Ramos (cell line): ENCODE measurements around the gene GRM8.
"Not testable (repeated sequence)": the region's sequence is repeated elsewhere in the genome, so short reads cannot be mapped to it uniquely, and the experiment has no call there.

Experiments used
- in situ Hi-C: fragments of 300-500 bp; cut with MboI; formaldehyde crosslinking; loops from one replicate; pipeline ENCODE4 v1.14.3; 2022; ENCODE audit warnings: low sequenced_read_pairs; ENCODE audit not compliant: unreplicated experiment

Gene GRM8

GRCh38 chr7:126842451-126842850, 410.3 kb downstream of the GRM8 start:
- in situ Hi-C loops = no loop called here

- in situ Hi-C loops = no loop called here
Observed at GRCh38 chr7:126840869-126841268, 411.9 kb downstream of the GRM8 start.

DNA sequence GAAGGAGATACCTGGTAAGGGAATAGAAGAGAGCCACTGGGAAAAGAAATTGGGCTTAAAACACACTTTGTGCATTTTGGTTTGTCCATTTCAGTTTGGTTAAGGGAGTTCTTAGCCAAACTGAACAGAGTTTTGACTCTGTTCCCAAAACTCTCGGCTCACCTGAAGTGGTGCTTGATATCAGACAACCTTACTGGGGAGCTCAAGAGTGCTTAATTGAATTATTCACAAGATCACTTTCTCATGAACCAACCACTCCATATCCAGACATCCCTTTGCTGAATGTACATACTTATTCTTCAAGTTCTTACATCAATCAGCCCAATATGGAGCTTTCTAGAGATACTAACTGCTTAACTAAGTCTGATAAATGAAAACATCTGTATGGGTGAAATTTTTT, 413.1 kb downstream of the GRM8 start:
- in situ Hi-C loops = no loop called here

DNA sequence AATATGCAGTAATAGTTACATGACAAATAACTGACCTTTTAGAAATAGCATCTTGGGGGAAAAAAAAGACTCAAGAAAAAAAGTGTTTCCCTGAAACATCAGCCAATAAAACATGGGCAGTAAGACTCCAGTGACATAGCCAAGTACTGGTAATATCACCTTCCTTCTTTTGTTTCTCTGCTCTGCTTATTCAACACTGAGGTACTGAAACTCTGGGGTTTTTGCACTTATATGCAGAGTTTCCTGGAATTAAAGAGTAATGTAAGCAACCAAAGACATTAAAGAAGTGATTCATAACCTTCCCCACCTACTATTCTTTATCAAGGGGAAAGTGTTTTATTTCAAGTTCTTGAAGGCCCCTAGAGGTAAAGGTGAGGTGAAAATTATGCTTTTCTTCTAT, 414.5 kb downstream of the GRM8 start:
- in situ Hi-C loops = no loop called here

DNA sequence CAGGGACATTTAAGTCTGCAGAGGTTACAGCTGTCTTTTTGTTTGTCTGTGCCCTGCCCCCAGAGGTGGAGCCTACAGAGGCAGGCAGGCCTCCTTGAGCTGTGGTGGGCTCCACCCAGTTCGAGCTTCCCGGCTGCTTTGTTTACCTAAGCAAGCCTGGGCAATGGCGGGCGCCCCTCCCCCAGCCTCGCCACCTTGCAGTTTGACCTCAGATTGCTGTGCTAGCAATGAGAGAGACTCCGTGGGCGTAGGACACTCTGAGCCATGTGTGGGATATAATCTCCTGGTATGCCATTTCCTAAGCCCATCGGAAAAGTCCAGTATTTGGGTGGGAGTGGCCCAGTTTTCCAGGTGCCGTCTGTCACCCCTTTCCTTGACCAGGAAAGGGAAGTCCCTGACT, 421.5 kb downstream of the GRM8 start:
- in situ Hi-C loops = not testable (repeated sequence)

GRCh38 chr7:126820925-126821324, 431.8 kb downstream of the GRM8 start:
- in situ Hi-C loops = no loop called here

- in situ Hi-C loops = no loop called here
Observed at GRCh38 chr7:126819197-126819484, 433.6 kb downstream of the GRM8 start.

DNA sequence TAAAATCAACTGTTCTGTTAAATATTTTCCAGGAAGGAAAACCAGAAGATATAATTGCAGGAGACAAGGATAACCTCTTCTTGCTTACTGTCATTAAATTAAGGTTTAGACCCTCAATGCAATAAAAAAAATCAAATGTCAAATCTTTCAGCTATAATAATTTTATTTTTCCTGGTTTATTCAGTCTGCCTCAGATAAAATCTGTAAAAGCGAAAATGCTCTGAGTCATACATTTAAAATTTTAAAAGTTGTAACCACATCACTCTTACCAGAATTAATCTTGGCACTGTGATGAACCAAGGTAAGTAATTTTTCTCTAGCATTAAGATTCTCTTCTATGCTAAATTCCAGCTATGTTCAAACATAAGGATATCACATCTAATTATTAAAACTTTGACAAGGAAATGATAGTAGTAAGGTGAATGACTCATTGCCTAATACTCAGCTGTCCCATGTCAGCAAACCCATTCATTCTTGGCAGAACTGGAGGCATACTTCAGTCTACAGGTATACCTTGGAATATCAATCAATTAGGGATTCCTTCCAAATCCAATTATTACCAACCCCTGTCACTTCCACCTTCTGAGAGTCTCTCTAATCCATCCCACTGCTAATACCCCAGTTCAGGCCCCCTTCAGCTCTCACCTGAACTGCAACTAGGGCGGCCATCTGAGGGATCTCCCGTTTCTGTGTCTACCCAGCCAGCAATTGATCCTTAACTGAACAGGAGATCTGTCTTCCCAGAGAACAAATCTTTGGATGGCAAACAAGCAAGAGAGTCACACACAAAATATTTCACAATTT, 434.1 kb downstream of the GRM8 start:
- in situ Hi-C loops = no loop called here

GRCh38 chr7:126809188-126809587, 443.6 kb downstream of the GRM8 start:
- in situ Hi-C loops = no loop called here

DNA sequence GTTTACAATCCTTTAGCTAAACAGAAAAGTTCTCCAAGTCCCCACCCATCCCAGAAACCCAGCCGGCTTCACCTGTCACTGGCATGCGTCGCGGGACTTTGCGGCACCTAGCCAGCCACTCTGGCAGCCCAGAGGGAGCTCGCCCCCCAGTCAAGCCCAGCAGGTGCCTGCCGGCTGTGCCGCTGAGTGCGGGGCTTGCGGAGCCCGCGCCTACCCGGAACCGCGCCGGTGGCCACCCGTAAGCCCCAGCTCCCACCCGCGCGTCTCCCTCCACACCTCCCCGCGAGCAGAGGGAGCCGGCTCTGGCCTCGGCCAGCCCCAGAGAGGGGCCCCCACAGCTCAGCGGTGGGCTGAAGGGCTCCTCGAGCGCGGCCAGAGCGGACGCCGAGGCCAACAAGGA, 446.1 kb downstream of the GRM8 start:
- in situ Hi-C loops = no loop called here

GRCh38 chr7:126805351-126805750, 447.4 kb downstream of the GRM8 start:
- in situ Hi-C loops = no loop called here

DNA sequence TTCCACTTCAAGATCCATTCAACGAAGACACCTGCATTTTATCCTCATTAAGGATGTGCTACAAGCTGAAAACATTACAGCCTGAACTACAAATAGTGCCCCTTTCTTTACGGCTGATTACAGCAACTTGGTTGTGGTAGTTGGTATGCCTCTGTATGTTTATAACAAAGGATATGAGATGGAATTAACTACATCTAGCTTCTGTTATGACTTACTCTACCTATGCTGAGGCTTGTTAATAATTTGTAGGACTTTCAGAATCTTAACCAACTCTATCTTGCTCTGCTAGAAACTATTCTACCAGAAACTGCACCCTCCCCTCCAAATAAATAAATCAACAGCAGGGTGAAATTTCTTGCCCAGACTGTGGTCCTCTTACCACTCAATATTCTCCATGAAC, 448.1 kb downstream of the GRM8 start:
- in situ Hi-C loops = no loop called here

- in situ Hi-C loops = no loop called here
Observed at GRCh38 chr7:126803990-126804389, 448.8 kb downstream of the GRM8 start.

GRCh38 chr7:126803060-126803665, 449.6 kb downstream of the GRM8 start:
- in situ Hi-C loops = no loop called here

DNA sequence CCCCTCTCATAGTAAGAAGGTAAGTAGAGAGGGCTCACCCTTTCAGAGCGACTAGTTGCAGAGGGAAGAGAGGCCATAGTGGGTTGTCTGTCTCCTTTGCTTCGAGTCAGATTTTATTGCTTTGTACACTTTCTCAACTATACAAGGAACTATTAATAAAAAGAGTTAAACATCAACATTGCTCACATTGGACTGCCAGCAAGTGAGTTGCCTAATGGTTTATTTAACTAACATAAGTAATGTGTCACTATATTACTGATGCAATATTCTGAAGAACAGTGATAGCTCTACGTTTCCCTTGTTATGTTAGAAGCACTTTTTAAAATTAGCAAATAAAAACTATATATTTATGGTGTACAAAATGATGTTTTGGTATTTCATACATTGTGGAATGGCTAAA, 451.0 kb downstream of the GRM8 start:
- in situ Hi-C loops = no loop called here

GRCh38 chr7:126799541-126799940, 453.2 kb downstream of the GRM8 start:
- in situ Hi-C loops = no loop called here

DNA sequence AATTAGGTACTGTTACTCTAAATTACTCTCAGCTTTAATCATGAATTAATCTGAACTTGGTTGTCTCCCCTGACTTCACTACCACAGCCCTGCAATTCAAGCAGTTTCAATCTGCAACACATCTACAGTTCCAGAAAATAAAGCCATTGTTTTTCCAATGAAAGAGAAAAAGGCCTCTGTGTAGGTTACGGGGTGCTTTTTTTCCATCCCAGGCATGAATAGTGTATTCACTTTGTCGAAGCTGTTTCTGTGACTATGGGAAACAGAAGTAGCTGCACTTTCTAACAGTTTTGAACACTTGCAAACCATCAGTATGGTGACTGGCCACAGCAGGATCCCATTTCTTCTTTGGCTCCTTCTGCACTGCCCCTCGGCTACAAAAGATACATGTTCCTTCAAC, 460.2 kb downstream of the GRM8 start:
- in situ Hi-C loops = no loop called here

DNA sequence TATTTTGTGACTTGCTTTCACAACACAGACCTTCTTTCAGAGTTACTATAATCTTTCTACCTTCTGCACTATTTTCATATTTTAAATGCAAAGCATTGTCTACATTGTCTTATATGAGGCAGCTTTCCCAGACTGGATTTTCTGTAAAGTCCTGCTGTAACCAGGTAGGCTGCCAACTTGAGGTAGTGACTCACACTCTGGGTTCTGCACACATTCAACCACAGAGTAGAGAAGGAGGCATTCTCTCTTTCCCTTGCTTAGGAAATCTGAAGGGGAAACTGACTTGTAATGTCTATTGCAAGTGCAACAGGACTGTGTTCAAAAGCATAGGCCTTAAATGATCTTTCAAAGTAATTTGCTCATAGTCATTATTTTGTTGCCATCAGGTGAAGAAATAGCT, 461.4 kb downstream of the GRM8 start:
- in situ Hi-C loops = no loop called here

- in situ Hi-C loops = no loop called here
Observed at GRCh38 chr7:126790763-126791162, 462.0 kb downstream of the GRM8 start.

DNA sequence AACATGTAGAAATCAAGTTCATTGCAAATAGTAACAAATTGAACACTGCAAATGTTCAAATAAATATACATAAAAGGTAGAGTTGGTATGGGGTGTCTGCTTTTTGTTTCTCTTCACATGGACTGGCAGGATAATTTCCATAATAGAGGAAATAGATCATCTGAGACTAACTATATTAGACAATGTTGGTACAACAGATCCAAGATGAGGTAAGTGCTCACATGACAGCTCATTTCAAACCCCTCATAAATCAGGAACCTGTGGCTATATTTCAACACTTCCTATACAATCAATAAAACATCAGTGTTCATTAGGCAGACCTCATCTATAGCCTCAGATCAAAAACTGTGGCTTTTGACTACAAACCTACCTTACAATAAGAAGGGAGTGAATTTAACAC, 469.1 kb downstream of the GRM8 start:
- in situ Hi-C loops = no loop called here

DNA sequence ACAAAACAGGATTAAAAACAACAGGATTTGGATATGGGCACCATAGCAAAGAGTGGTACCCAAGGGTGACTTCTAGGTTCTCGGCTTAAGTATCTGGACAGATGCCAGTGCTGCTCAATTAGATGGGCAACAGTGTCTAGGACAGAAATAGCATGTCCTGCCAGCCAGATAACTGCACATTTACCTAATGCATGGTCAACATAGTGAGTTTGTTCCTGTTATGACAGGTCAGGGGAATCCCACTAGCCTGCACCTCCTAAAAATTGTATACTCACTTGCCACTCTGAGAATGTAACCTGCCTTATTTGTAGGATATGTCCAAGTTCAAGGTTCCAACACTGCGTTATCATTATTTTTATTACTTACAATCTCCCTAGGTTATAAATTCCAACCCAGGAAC, 471.7 kb downstream of the GRM8 start:
- in situ Hi-C loops = no loop called here

GRCh38 chr7:126778101-126778500, 474.6 kb downstream of the GRM8 start:
- in situ Hi-C loops = no loop called here
